ENCODE data around the gene GALNT9. TPM values are rescaled to one million over a fixed set of nuclear protein-coding genes. Genes with fewer than 3 reads are reported as not detected.
"Not testable (repeated sequence)": the region's sequence is repeated elsewhere in the genome, so short reads cannot be mapped to it uniquely, and the experiment has no call there.

Gene GALNT9
- total RNA-seq, 6 donors from 2014 or later = 0.26 TPM; not detected in 5

- TF ChIP-seq POLR2A (IDR thresholded peaks at IDR 0.05) (no peak), EP300 (IDR thresholded peaks at IDR 0.05) (no peak), CTCF (IDR thresholded peaks at IDR 0.05) (no peak), POLR2AphosphoS5 (IDR thresholded peaks at IDR 0.05) (no peak)
- DNase-seq (no peak), ATAC-seq (ENCODE audit: low FRiP score in 2 of 2) (no peak)
- peaks cover under 1 to 21% (median 6%) of the 10 kb centered on the region in 4 donors for H3K4me1 ChIP-seq
- H3K27ac ChIP-seq = no peak overlapping the region
- WGBS, 2 donors = 96% methylated on average over 4 of the region's 6 CpGs; no CpG with 5 or more reads in 1 of the 2 donors
- H3K27me3 ChIP-seq = no peaks in the 10 kb centered on the region
- no peak overlapping the region for H3K4me3 ChIP-seq
- no peaks in the 10 kb centered on the region for H3K9me3 ChIP-seq
- peaks cover 2 to 44% (median 28%) of the 10 kb centered on the region in 4 donors for H3K36me3 ChIP-seq
Measured at GRCh38 chr12:132150780-132151144, 178.6 kb downstream of the GALNT9 start.

GRCh38 chr12:132149526-132149925, 179.9 kb downstream of the GALNT9 start:
- not testable (repeated sequence) for ATAC-seq (ENCODE audit: low FRiP score in 2 of 2); H3K9me3 ChIP-seq; H3K4me3 ChIP-seq; H3K27me3 ChIP-seq; DNase-seq; H3K27ac ChIP-seq
- Histone ChIP-seq H3K4me1 (peaks cover 12 to 30% (median 14%) of the 10 kb centered on the region in 4 donors), H3K36me3 (peaks cover 2 to 44% (median 28%) of the 10 kb centered on the region in 4 donors)
- 89% methylated on average over 13 of the region's 32 CpGs; no CpG with 5 or more reads in 1 of the 2 donors for WGBS, 2 donors

GRCh38 chr12:132148368-132149045, 180.9 kb downstream of the GALNT9 start:
- Histone ChIP-seq H3K9me3 (no peaks in the 10 kb centered on the region), H3K4me3 (no peak overlapping the region), H3K36me3 (peaks cover 2 to 44% (median 28%) of the 10 kb centered on the region in 4 donors), H3K27me3 (no peaks in the 10 kb centered on the region), H3K27ac (no peak overlapping the region), H3K4me1 (peaks cover 9 to 25% (median 12%) of the 10 kb centered on the region in 4 donors)
- DNase-seq (peak in 1 of 2 donors; percentile 73), ATAC-seq (ENCODE audit: low FRiP score in 2 of 2) (no peak)
- WGBS, 2 donors = 91 to 96% methylated on average over 17 to 19 of the region's 41 CpGs
- TF ChIP-seq POLR2A (IDR thresholded peaks at IDR 0.05) (no peak), EP300 (IDR thresholded peaks at IDR 0.05) (no peak), POLR2AphosphoS5 (IDR thresholded peaks at IDR 0.05) (no peak), CTCF (IDR thresholded peaks at IDR 0.05) (no peak)

GRCh38 chr12:132147423-132148367, 181.7 kb downstream of the GALNT9 start:
- peaks cover 2 to 44% (median 28%) of the 10 kb centered on the region in 4 donors for H3K36me3 ChIP-seq
- no peak overlapping the region for H3K27ac ChIP-seq
- peak in 1 of 2 donors; percentile 77 for DNase-seq
- WGBS, 2 donors = 95 to 99% methylated on average over 15 to 32 of the region's 38 CpGs
- no peaks in the 10 kb centered on the region for H3K9me3 ChIP-seq
- peaks cover 17 to 33% (median 20%) of the 10 kb centered on the region in 4 donors for H3K4me1 ChIP-seq
- TF ChIP-seq EP300 (IDR thresholded peaks at IDR 0.05) = no peak
- no peak for TF ChIP-seq POLR2A (IDR thresholded peaks at IDR 0.05)
- no peak for TF ChIP-seq POLR2AphosphoS5 (IDR thresholded peaks at IDR 0.05)
- no peak for TF ChIP-seq CTCF (IDR thresholded peaks at IDR 0.05)
- ATAC-seq (ENCODE audit: low FRiP score in 2 of 2) = no peak
- H3K27me3 ChIP-seq = no peaks in the 10 kb centered on the region
- H3K4me3 ChIP-seq = no peak overlapping the region

- H3K9me3 ChIP-seq = no peaks in the 10 kb centered on the region
- no peak overlapping the region for H3K27ac ChIP-seq
- H3K27me3 ChIP-seq = no peaks in the 10 kb centered on the region
- peaks cover 1 to 41% (median 27%) of the 10 kb centered on the region in 4 donors for H3K36me3 ChIP-seq
- peaks cover 20 to 40% (median 24%) of the 10 kb centered on the region in 4 donors for H3K4me1 ChIP-seq
- 94 to 97% methylated on average over 9 to 19 of the region's 19 CpGs for WGBS, 2 donors
- ATAC-seq (ENCODE audit: low FRiP score in 2 of 2) (no peak), DNase-seq (no peak)
- no peak for TF ChIP-seq POLR2A (IDR thresholded peaks at IDR 0.05)
- TF ChIP-seq CTCF (IDR thresholded peaks at IDR 0.05) = no peak
- no peak for TF ChIP-seq POLR2AphosphoS5 (IDR thresholded peaks at IDR 0.05)
- TF ChIP-seq EP300 (IDR thresholded peaks at IDR 0.05) = no peak
- no peak overlapping the region for H3K4me3 ChIP-seq
Measured at GRCh38 chr12:132146772-132147422, 182.5 kb downstream of the GALNT9 start.
